NB4 (cell line): ENCODE results near the gene ABLIM3.

ENCODE experiments used
- POLR2A ChIP-seq: IDR thresholded peaks from 2 replicates; pipeline ENCODE4 v1.6.1; 2011; ENCODE audit warnings: mild to moderate bottlenecking; ENCODE audit not compliant: insufficient read length; ENCODE audit errors: extremely low read depth
- TF ChIP-seq, protein P1 (sequence below): IDR thresholded peaks from one replicate; pipeline ENCODE4 v1.5.1; 2012; ENCODE audit warnings: low read depth, low read length

DNA sequence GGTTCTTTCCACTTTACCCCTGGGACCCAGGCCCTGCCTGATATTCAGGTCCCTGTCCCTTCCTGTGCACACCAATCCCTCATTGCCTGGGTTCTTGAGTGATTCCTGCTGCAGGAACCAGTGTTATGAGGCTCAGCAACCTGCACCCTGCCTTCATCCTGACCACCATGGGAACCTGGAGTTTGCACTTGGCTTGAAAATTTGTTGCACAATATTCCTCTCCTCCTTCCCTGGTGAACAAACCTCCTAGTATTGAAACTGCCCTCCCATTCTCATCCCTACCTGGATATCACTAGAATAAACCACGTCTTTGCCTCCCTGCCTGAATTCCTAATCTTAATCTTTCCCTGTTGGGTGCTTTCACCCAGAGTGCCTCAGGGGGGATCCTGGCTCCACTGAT, 78.3 kb downstream of the ABLIM3 start:
- no peak for TF ChIP-seq POLR2A
- TF ChIP-seq, protein P1, sequence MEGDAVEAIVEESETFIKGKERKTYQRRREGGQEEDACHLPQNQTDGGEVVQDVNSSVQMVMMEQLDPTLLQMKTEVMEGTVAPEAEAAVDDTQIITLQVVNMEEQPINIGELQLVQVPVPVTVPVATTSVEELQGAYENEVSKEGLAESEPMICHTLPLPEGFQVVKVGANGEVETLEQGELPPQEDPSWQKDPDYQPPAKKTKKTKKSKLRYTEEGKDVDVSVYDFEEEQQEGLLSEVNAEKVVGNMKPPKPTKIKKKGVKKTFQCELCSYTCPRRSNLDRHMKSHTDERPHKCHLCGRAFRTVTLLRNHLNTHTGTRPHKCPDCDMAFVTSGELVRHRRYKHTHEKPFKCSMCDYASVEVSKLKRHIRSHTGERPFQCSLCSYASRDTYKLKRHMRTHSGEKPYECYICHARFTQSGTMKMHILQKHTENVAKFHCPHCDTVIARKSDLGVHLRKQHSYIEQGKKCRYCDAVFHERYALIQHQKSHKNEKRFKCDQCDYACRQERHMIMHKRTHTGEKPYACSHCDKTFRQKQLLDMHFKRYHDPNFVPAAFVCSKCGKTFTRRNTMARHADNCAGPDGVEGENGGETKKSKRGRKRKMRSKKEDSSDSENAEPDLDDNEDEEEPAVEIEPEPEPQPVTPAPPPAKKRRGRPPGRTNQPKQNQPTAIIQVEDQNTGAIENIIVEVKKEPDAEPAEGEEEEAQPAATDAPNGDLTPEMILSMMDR = no peak
